Measurements from ENCODE around the gene TOM1L1.
A peak's percentile ranks its signal among the peaks of the same experiment; 100 is the strongest.

TOM1L1 gene

DNA sequence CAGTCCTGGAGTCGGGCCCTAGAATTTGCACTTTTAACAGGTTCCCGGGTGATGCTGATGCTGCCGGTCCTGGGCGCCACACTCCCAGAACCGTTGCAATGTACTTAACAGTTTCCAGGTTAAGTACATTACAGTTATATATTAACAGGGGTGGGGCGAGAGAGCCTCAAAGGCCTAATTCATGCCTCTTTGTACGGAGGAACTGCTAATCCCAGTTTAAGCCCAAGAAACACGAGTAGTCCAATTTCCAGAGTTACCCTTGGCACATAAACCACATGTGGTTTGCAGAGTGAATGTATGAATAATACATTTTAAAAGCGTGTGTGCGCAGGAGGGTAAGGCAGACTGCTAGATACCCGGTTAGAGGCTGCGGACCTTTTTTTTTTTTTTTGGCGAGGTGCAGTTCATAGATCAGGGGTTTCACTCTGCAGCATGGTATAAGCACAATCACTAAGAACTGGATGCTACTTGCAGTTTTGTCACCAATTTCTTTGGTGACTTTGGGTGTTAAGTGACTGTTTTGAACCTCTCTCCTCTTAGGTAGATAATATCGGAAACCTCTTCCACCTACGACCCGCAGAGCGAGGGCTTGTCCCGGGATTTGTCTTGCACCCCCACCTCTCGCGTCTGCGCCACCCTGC, 67.1 kb downstream of the TOM1L1 start:
- H3K4me2 ChIP-seq (ENCODE audit: low read depth, low read length, poor library complexity, severe bottlenecking), result peak overlapping the region; percentile 70
- peak overlapping the region; percentile 55; the same call in 1 of the 2 replicates for H3K27ac ChIP-seq (ENCODE audit: low read depth, low read length)
- peak overlapping the region; percentile 92 for H3K4me3 ChIP-seq (ENCODE audit: insufficient read depth, low read length, poor library complexity, severe bottlenecking)
- peaks cover 24% of the 10 kb centered on the region for H3K36me3 ChIP-seq (ENCODE audit: low read length)
- peak overlapping the region; percentile 81 for H2AFZ ChIP-seq (ENCODE audit: low read depth, low read length, severe bottlenecking)
- peaks cover 40% of the 10 kb centered on the region for H3K79me2 ChIP-seq (ENCODE audit: insufficient read depth, low read length)
- no peaks in the 10 kb centered on the region for H3K27me3 ChIP-seq (ENCODE audit: low read length)
- H4K20me1 ChIP-seq (ENCODE audit: low read depth, low read length), result no peaks in the 10 kb centered on the region
- peak overlapping the region; percentile 86 for H3K9ac ChIP-seq (ENCODE audit: low read length)
- H3K9me2 ChIP-seq (replicated peaks; ENCODE audit: insufficient read depth, low read length), result no peaks in the 10 kb centered on the region
- H3K9me3 ChIP-seq (ENCODE audit: insufficient read depth, low read length), result no peaks in the 10 kb centered on the region
- TF ChIP-seq EZH2phosphoT487 (conservative IDR thresholded peaks at IDR 0.05; ENCODE audit: low read length), result no peak
- TF ChIP-seq, protein P1, sequence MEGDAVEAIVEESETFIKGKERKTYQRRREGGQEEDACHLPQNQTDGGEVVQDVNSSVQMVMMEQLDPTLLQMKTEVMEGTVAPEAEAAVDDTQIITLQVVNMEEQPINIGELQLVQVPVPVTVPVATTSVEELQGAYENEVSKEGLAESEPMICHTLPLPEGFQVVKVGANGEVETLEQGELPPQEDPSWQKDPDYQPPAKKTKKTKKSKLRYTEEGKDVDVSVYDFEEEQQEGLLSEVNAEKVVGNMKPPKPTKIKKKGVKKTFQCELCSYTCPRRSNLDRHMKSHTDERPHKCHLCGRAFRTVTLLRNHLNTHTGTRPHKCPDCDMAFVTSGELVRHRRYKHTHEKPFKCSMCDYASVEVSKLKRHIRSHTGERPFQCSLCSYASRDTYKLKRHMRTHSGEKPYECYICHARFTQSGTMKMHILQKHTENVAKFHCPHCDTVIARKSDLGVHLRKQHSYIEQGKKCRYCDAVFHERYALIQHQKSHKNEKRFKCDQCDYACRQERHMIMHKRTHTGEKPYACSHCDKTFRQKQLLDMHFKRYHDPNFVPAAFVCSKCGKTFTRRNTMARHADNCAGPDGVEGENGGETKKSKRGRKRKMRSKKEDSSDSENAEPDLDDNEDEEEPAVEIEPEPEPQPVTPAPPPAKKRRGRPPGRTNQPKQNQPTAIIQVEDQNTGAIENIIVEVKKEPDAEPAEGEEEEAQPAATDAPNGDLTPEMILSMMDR (IDR thresholded peaks at IDR 0.05; ENCODE audit: insufficient read depth, low read length, poor library complexity, severe bottlenecking), result no peak
- H3F3A ChIP-seq (ENCODE audit: insufficient read depth), result no peaks in the 10 kb centered on the region

DNA sequence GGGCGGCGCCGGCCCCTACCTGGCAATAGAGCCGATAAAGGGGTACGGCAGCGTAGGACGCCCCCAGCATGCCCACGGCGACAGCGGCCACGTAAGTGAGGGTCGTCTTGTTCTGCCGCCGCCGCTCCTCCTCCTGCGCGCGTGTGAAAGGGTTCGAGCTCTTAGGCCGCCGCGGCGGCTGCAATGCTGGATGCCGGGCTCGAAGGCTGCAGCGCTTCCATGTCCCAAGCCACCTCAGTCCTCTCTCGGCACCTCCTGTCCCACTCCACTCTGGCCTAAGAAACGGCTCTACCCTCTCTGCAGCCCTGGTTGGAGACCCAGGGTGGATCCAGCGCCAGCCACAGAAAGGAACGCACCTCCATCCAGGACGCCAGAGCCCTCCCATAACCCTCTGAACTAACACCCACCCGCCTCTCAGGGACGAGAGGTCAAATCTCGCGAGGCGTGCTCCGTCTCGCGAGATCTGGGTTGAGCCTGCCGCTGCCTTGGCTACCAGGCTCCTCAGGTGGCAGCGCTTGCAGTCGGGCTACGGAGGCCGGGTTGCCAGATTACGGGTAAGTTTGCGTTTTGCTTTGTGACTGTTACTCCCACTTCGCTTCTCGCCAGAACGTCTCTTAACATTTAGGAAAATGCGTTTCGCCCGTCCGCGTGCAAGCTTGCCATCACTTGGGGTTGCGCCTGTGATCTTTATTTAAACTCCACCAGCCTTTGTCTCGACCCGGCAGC, 67.8 kb downstream of the TOM1L1 start, which contains the start of the genes COX11 and STXBP4:
Gene COX11 (minus strand): TSS at position 393 of the 726 bp plus-strand sequence. CDS start 8 bp downstream, at position 385.
Gene STXBP4 (plus strand): TSS at position 504 of the 726 bp plus-strand sequence. CDS start 17,455 bp downstream, outside the sequence.
- Histone ChIP-seq H2AFZ (ENCODE audit: low read depth, low read length, severe bottlenecking) (peak within 1 kb of the TSS; percentile 81), H3K27me3 (ENCODE audit: low read length) (no peaks in the 10 kb centered on the region), H3K79me2 (ENCODE audit: insufficient read depth, low read length) (peaks cover 40% of the 10 kb centered on the region), H3K27ac (ENCODE audit: low read depth, low read length) (peak within 1 kb of the TSS; percentile 55), H4K20me1 (ENCODE audit: low read depth, low read length) (no peaks in the 10 kb centered on the region), H3K9me2 (replicated peaks; ENCODE audit: insufficient read depth, low read length) (no peaks in the 10 kb centered on the region), H3K36me3 (ENCODE audit: low read length) (peaks cover 18% of the 10 kb centered on the region), H3K4me2 (ENCODE audit: low read depth, low read length, poor library complexity, severe bottlenecking) (peak within 1 kb of the TSS; percentile 70), H3F3A (ENCODE audit: insufficient read depth) (no peaks in the 10 kb centered on the region), H3K9ac (ENCODE audit: low read length) (peak within 1 kb of the TSS; percentile 86), H3K4me3 (ENCODE audit: insufficient read depth, low read length, poor library complexity, severe bottlenecking) (peak within 1 kb of the TSS; percentile 92), H3K9me3 (ENCODE audit: insufficient read depth, low read length) (no peaks in the 10 kb centered on the region)
- TF ChIP-seq, protein P1 (IDR thresholded peaks at IDR 0.05; ENCODE audit: insufficient read depth, low read length, poor library complexity, severe bottlenecking), result peak; percentile 55
- no peak for TF ChIP-seq EZH2phosphoT487 (conservative IDR thresholded peaks at IDR 0.05; ENCODE audit: low read length)

DNA sequence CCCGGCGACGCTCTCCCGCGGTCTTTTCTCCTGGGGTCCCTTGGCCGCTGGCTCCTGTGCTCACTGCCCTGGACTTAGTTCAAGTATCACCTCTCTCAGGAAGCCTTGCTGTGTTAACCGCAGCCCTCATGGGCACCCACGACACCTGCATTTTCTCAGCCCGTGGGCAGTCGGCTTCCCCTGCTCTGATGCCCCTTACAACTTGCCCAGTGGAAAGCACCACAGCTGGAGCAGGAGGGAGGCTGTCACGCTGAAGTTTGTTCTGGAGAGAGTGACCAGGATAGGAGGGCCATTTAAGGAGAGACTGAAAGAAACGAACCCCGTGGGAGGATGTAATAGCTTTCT, 68.3 kb downstream of the TOM1L1 start:
- H2AFZ ChIP-seq (ENCODE audit: low read depth, low read length, severe bottlenecking), result peak overlapping the region; percentile 81
- H3K4me3 ChIP-seq (ENCODE audit: insufficient read depth, low read length, poor library complexity, severe bottlenecking), result peak overlapping the region; percentile 92
- H3K9me2 ChIP-seq (replicated peaks; ENCODE audit: insufficient read depth, low read length), result no peaks in the 10 kb centered on the region
- H3K27me3 ChIP-seq (ENCODE audit: low read length), result no peaks in the 10 kb centered on the region
- H3K4me2 ChIP-seq (ENCODE audit: low read depth, low read length, poor library complexity, severe bottlenecking), result peak overlapping the region; percentile 70
- no peaks in the 10 kb centered on the region for H4K20me1 ChIP-seq (ENCODE audit: low read depth, low read length)
- no peaks in the 10 kb centered on the region for H3F3A ChIP-seq (ENCODE audit: insufficient read depth)
- no peaks in the 10 kb centered on the region for H3K9me3 ChIP-seq (ENCODE audit: insufficient read depth, low read length)
- TF ChIP-seq, protein P1 (IDR thresholded peaks at IDR 0.05; ENCODE audit: insufficient read depth, low read length, poor library complexity, severe bottlenecking), result no peak
- no peak for TF ChIP-seq EZH2phosphoT487 (conservative IDR thresholded peaks at IDR 0.05; ENCODE audit: low read length)
- H3K79me2 ChIP-seq (ENCODE audit: insufficient read depth, low read length), result peaks cover 40% of the 10 kb centered on the region
- peaks cover 12% of the 10 kb centered on the region for H3K36me3 ChIP-seq (ENCODE audit: low read length)
- no peak overlapping the region; the same call in 1 of the 2 replicates for H3K27ac ChIP-seq (ENCODE audit: low read depth, low read length)
- peak overlapping the region; percentile 86 for H3K9ac ChIP-seq (ENCODE audit: low read length)
